GM23338 (cell line): ENCODE results near the gene PCSK5. TPM values are rescaled to one million over a fixed set of nuclear protein-coding genes. Genes with fewer than 3 reads are reported as not detected.
A peak's percentile ranks its signal among the peaks of the same experiment; 100 is the strongest.

Source experiments
- ATAC-seq: fragments of 200-7000 bp; cut with Tn5 transposase; 3 replicates; pipeline ENCODE4 v1.9.1; 2020
- DNase-seq: peaks from one replicate; pipeline ENCODE4 v3.0.0-alpha.2; 2015; ENCODE audit warnings: low spot score
- H2AFZ ChIP-seq: fragments of 200-600 bp; sonication (generic); 2 replicates; pipeline ENCODE4 v1.8.0; 2016; ENCODE audit warnings: antibody characterized with exemption, mild to moderate bottlenecking, moderate library complexity
- H3F3A ChIP-seq: fragments of 200-600 bp; sonication (generic); replicated peaks from 2 replicates; pipeline ENCODE4 v1.8.0; 2017; ENCODE audit warnings: antibody characterized with exemption, mixed run types, low read depth
- H3K27ac ChIP-seq: fragments of 200-600 bp; sonication (generic); 2 replicates; pipeline ENCODE4 v1.6.1; 2016; ENCODE audit warnings: low read depth
- H3K27me3 ChIP-seq: fragments of 200-600 bp; sonication (generic); 2 replicates; pipeline ENCODE4 v1.8.0; 2016; ENCODE audit warnings: mild to moderate bottlenecking, mixed run types, moderate library complexity; ENCODE audit not compliant: insufficient read depth
- H3K36me3 ChIP-seq: fragments of 200-600 bp; sonication (generic); 2 replicates; pipeline ENCODE4 v1.8.0; 2016; ENCODE audit warnings: mild to moderate bottlenecking; ENCODE audit not compliant: insufficient read depth
- H3K4me1 ChIP-seq: fragments of 200-600 bp; sonication (generic); 2 replicates; pipeline ENCODE4 v1.8.0; 2016; ENCODE audit warnings: mild to moderate bottlenecking, moderate library complexity; ENCODE audit not compliant: insufficient read depth
- H3K4me2 ChIP-seq: fragments of 200-600 bp; sonication (generic); 2 replicates; pipeline ENCODE4 v1.7.1; 2017; ENCODE audit warnings: mixed run types
- H3K4me3 ChIP-seq: fragments of 200-600 bp; sonication (generic); 2 replicates; pipeline ENCODE4 v1.6.1; 2016; ENCODE audit warnings: mixed run types
- H3K79me2 ChIP-seq: fragments of 200-600 bp; sonication (generic); replicated peaks from 2 replicates; pipeline ENCODE4 v1.8.0; 2017; ENCODE audit warnings: mild to moderate bottlenecking; ENCODE audit not compliant: insufficient read depth
- H3K9me2 ChIP-seq: fragments of 200-600 bp; sonication (generic); 2 replicates; pipeline ENCODE4 v1.8.0; 2017; ENCODE audit not compliant: insufficient read depth
- H4K20me1 ChIP-seq: fragments of 200-600 bp; sonication (generic); replicated peaks from 2 replicates; pipeline ENCODE4 v1.8.0; 2017; ENCODE audit warnings: mild to moderate bottlenecking; ENCODE audit not compliant: insufficient read depth
- H3K27ac Mint-ChIP-seq: 2 replicates; pipeline ENCODE4 v1.8.0; 2020; ENCODE audit warnings: inconsistent platforms, mild to moderate bottlenecking, moderate library complexity, mixed read lengths
- H3K27me3 Mint-ChIP-seq: 3 replicates; pipeline ENCODE4 v1.8.0; 2022; ENCODE audit warnings: low read depth, mild to moderate bottlenecking, moderate library complexity, mixed read lengths, inconsistent platforms; ENCODE audit not compliant: insufficient read depth, poor library complexity
- H3K36me3 Mint-ChIP-seq: 3 replicates; pipeline ENCODE4 v1.8.0; 2021; ENCODE audit warnings: low read depth, mild to moderate bottlenecking, inconsistent platforms, moderate library complexity, mixed read lengths
- H3K4me1 Mint-ChIP-seq: 3 replicates; pipeline ENCODE4 v1.8.0; 2020; ENCODE audit warnings: mild to moderate bottlenecking, inconsistent platforms, mixed read lengths
- H3K4me3 Mint-ChIP-seq: 3 replicates; pipeline ENCODE4 v1.8.0; 2021; ENCODE audit warnings: moderate library complexity, mild to moderate bottlenecking, inconsistent platforms, mixed read lengths
- H3K9me3 Mint-ChIP-seq: 3 replicates; pipeline ENCODE4 v1.8.0; 2020; ENCODE audit warnings: moderate library complexity, mild to moderate bottlenecking, inconsistent platforms, mixed read lengths
- CREB1 ChIP-seq: fragments of 250-450 bp; sonication (Bioruptor Pico); IDR thresholded peaks from 2 replicates; pipeline ENCODE4 v1.5.0; 2020; ENCODE audit warnings: low read depth, mild to moderate bottlenecking, moderate library complexity
- ETS1 ChIP-seq: IDR thresholded peaks from 2 replicates; pipeline ENCODE4 v1.6.1; 2016; ENCODE audit warnings: antibody characterized with exemption
- EZH2 ChIP-seq: fragments of 200-600 bp; sonication (generic); IDR thresholded peaks from one replicate; pipeline ENCODE4 v1.8.0; 2017; ENCODE audit warnings: antibody characterized with exemption, mild to moderate bottlenecking, low read depth; ENCODE audit not compliant: unreplicated experiment
- EZH2phosphoT487 ChIP-seq: fragments of 200-600 bp; sonication (generic); IDR thresholded peaks from one replicate; pipeline ENCODE4 v1.8.1; 2018; ENCODE audit warnings: antibody characterized with exemption; ENCODE audit not compliant: unreplicated experiment
- JUNB ChIP-seq: IDR thresholded peaks from one replicate; pipeline ENCODE4 v1.6.1; 2016; ENCODE audit warnings: antibody characterized with exemption; ENCODE audit not compliant: unreplicated experiment
- NANOG ChIP-seq: IDR thresholded peaks from 2 replicates; pipeline ENCODE4 v1.6.1; 2016; ENCODE audit warnings: antibody characterized with exemption, borderline replicate concordance
- POLR2AphosphoS5 ChIP-seq: IDR thresholded peaks from 2 replicates; pipeline ENCODE4 v1.6.1; 2016; ENCODE audit warnings: antibody characterized with exemption, low read depth
- REST ChIP-seq: IDR thresholded peaks from one replicate; pipeline ENCODE4 v1.6.1; 2018; ENCODE audit warnings: antibody characterized with exemption; ENCODE audit not compliant: unreplicated experiment
- STAT1 ChIP-seq: IDR thresholded peaks from one replicate; pipeline ENCODE4 v1.6.1; 2016; ENCODE audit warnings: antibody characterized with exemption; ENCODE audit not compliant: unreplicated experiment
- ZNF114 ChIP-seq: fragments of 250-450 bp; sonication (Bioruptor Pico); IDR thresholded peaks from 2 replicates; pipeline ENCODE4 v1.5.0; 2020; ENCODE audit warnings: mild to moderate bottlenecking, moderate library complexity
- ZNF331 ChIP-seq: fragments of 250-450 bp; sonication (Bioruptor Pico); IDR thresholded peaks from 2 replicates; pipeline ENCODE4 v1.5.0; 2020; ENCODE audit warnings: low read depth, mild to moderate bottlenecking, moderate library complexity
- ZNF462 ChIP-seq: fragments of 250-450 bp; sonication (Bioruptor Pico); IDR thresholded peaks from 2 replicates; pipeline ENCODE4 v1.5.0; 2020; ENCODE audit warnings: mild to moderate bottlenecking, moderate library complexity
- polyA plus RNA-seq: library from polyadenylated mRNA; unstranded; fragments of >200 nt; fragmentation: Nextera tagmentation; extraction: Ambion mirVana; gene quantifications from 2 replicates; pipeline ENCODE4 v1.2.1, GENCODE V29; 2016
- total RNA-seq: library from RNA; depleted of rRNA; stranded (reverse); fragments of >200 nt; shearing (Covaris generic); gene quantifications from 2 replicates; pipeline ENCODE4 v1.2.3, GENCODE V29; 2014

Gene PCSK5
- total and polyA plus RNA-seq, 2 experiments from 2014 or later = 12.3 to 34.8 TPM

- Histone ChIP-seq H3F3A (no peaks in the 10 kb centered on the region), H3K27me3 (no peaks in the 10 kb centered on the region), H4K20me1 (0 out of 2 replicates have a peak, but pooled peaks cover 5% of the 10 kb centered on the region), H3K4me1 (peaks cover 52% of the 10 kb centered on the region), H3K4me2 (peak overlapping the region; percentile 67), H3K79me2 (peaks cover 99% of the 10 kb centered on the region), H3K9me2 (no peaks in the 10 kb centered on the region), H3K36me3 (no peaks in the 10 kb centered on the region), H3K4me3 (0 out of 2 replicates have a peak overlapping the region, but pooled peaks have one; percentile 19), H3K27ac (no peak overlapping the region), H2AFZ (no peak overlapping the region)
- ATAC-seq (no peak), DNase-seq (peak; percentile 30)
- Mint-ChIP-seq H3K9me3 (peaks cover 4% of the 10 kb centered on the region; the same call in 2 of the 3 replicates), H3K4me1 (peaks cover 52% of the 10 kb centered on the region), H3K4me3 (peak overlapping the region; percentile 40; the same call in 1 of the 3 replicates), H3K27me3 (no peaks in the 10 kb centered on the region), H3K27ac (no peak overlapping the region), H3K36me3 (peaks cover 11% of the 10 kb centered on the region; the same call in 2 of the 3 replicates)
- TF ChIP-seq NANOG (peak; percentile 53; the same call in 1 of the 2 replicates), ETS1 (no peak)
Measured at GRCh38 chr9:75926385-75926784, 35.9 kb downstream of the PCSK5 start.

- ATAC-seq (no peak), DNase-seq (no peak)
- Histone ChIP-seq H4K20me1 (0 out of 2 replicates have a peak, but pooled peaks cover 5% of the 10 kb centered on the region), H3K27ac (no peak overlapping the region), H3F3A (no peaks in the 10 kb centered on the region), H3K27me3 (no peaks in the 10 kb centered on the region), H3K4me3 (peak overlapping the region; percentile 19; the same call in 1 of the 2 replicates), H2AFZ (no peak overlapping the region), H3K36me3 (no peaks in the 10 kb centered on the region), H3K4me1 (peaks cover 60% of the 10 kb centered on the region), H3K4me2 (peak overlapping the region; percentile 67), H3K79me2 (peaks cover 96% of the 10 kb centered on the region), H3K9me2 (no peaks in the 10 kb centered on the region)
- H3K4me3 Mint-ChIP-seq = no peak overlapping the region
- no peak overlapping the region for H3K27ac Mint-ChIP-seq
- no peaks in the 10 kb centered on the region for H3K27me3 Mint-ChIP-seq
- peaks cover 60% of the 10 kb centered on the region for H3K4me1 Mint-ChIP-seq
- peaks cover 4% of the 10 kb centered on the region; the same call in 2 of the 3 replicates for H3K9me3 Mint-ChIP-seq
- peaks cover 11% of the 10 kb centered on the region; the same call in 2 of the 3 replicates for H3K36me3 Mint-ChIP-seq
- TF ChIP-seq ZNF462 (CRISPR knock-in tag) (no peak), EZH2phosphoT487 (no peak), STAT1 (no peak), CREB1 (CRISPR knock-in tag) (no peak), ZNF114 (CRISPR knock-in tag) (no peak), EZH2 (no peak), JUNB (no peak), ZNF331 (no peak), POLR2AphosphoS5 (no peak), NANOG (no peak), REST (no peak)
Measured at GRCh38 chr9:75927356-75927755, 36.9 kb downstream of the PCSK5 start.
